GM12878 (cell line): ENCODE measurements around the gene TAB2. TPM values are rescaled to one million over a fixed set of nuclear protein-coding genes. Genes with fewer than 3 reads are reported as not detected.

Source experiments
- ATAC-seq: fragments of 200-7000 bp; cut with Tn5 transposase; 3 replicates; pipeline ENCODE4 v1.9.1; 2020; ENCODE audit warnings: mild to moderate bottlenecking, moderate library complexity
- BruUV-seq: library from RNA; stranded (reverse); fragments of 400-500 nt; replicated peaks from 2 replicates; lab custom pipeline; 2021; lab: Mats Ljungman, UMichigan
- CTCF ChIA-PET: fragments of 300-600 bp; sonication (Branson Sonifier 250); formaldehyde crosslinking; extraction: SDS; loops from one replicate; lab custom pipeline; 2021; ENCODE audit warnings: inconsistent platforms; lab: Yijun Ruan, JAX
- POLR2A ChIA-PET: fragments of 350-600 bp; formaldehyde crosslinking; extraction: SDS; loops from one replicate; lab custom pipeline; 2021; ENCODE audit warnings: inconsistent platforms; lab: Charles Lee
- RAD21 ChIA-PET: fragments of 300-600 bp; sonication (Branson Sonifier 250); formaldehyde crosslinking; loops from one replicate; lab custom pipeline; 2023; ENCODE audit warnings: antibody characterized with exemption; ENCODE audit not compliant: unreplicated experiment; lab: Charles Lee
- SMC1A ChIA-PET: fragments of 300-600 bp; sonication (Branson Sonifier 250); formaldehyde crosslinking; loops from one replicate; lab custom pipeline; 2023; ENCODE audit not compliant: unreplicated experiment, uncharacterized antibody; lab: Charles Lee
- DNase-seq: peaks from one replicate; pipeline ENCODE4 v3.0.0-alpha.2; 2011; ENCODE audit warnings: low read depth, low spot score
- FAIRE-seq: peaks from 3 replicates; lab custom pipeline; 2011; peaks lifted over from hg19 to GRCh38; lab: Jason Lieb, UNC
- H2AFZ ChIP-seq: 2 replicates; pipeline ENCODE4 v1.6.0; 2011; ENCODE audit warnings: low read depth, low read length, control low read depth; ENCODE audit not compliant: control insufficient read depth
- H3K27ac ChIP-seq: 2 replicates; pipeline ENCODE4 v1.5.1; 2011; ENCODE audit warnings: control low read depth; ENCODE audit not compliant: control insufficient read depth, insufficient read depth
- H3K27me3 ChIP-seq, 2 experiments: replicated peaks in 1 of 2; 2 replicates each; pipeline versions ENCODE4 v1.6.0 to v1.6.1; 2011; ENCODE audit warnings: low read length in 1 of 2; ENCODE audit not compliant: control insufficient read depth in 2 of 2, insufficient read depth in 2 of 2
- H3K36me3 ChIP-seq, 2 experiments: 2 replicates each; pipeline ENCODE4 v1.5.1; 2011; ENCODE audit warnings: low read length in 1 of 2; ENCODE audit not compliant: control insufficient read depth in 2 of 2, insufficient read depth in 2 of 2
- H3K4me1 ChIP-seq: 2 replicates; pipeline ENCODE4 v1.6.1; 2011; ENCODE audit warnings: mild to moderate bottlenecking, low read length, moderate library complexity, mixed read lengths; ENCODE audit not compliant: control insufficient read depth, insufficient read depth
- H3K4me2 ChIP-seq: 2 replicates; pipeline ENCODE4 v1.6.0; 2011; ENCODE audit warnings: control low read depth; ENCODE audit not compliant: control insufficient read depth, insufficient read depth
- H3K4me3 ChIP-seq: fragments of 200-600 bp; sonication (generic); 2 replicates; pipeline ENCODE4 v1.5.1; 2016
- H3K79me2 ChIP-seq: 2 replicates; pipeline ENCODE4 v1.6.0; 2011; ENCODE audit warnings: low read length; ENCODE audit not compliant: control insufficient read depth, insufficient read depth
- H3K9ac ChIP-seq: 2 replicates; pipeline ENCODE4 v1.8.0; 2011; ENCODE audit warnings: low read length, control low read depth, mixed read lengths; ENCODE audit not compliant: control insufficient read depth, insufficient read depth
- H3K9me3 ChIP-seq: replicated peaks from 3 replicates; pipeline ENCODE4 v1.5.1; 2011; ENCODE audit warnings: mild to moderate bottlenecking, low read length; ENCODE audit not compliant: control insufficient read depth, insufficient read depth
- H4K20me1 ChIP-seq: 2 replicates; pipeline ENCODE4 v1.6.0; 2011; ENCODE audit not compliant: control insufficient read depth, insufficient read depth
- ATF7 ChIP-seq: fragments of 450-650 bp; IDR thresholded peaks from 2 replicates; pipeline ENCODE4 v1.6.1; 2016; ENCODE audit warnings: low read depth, mild to moderate bottlenecking
- BRCA1 ChIP-seq: IDR thresholded peaks from 2 replicates; pipeline ENCODE4 v1.6.1; 2011; ENCODE audit warnings: low read depth, low read length, improper control_type of control experiment
- CHD1 ChIP-seq: IDR thresholded peaks from 2 replicates; pipeline ENCODE4 v1.6.1; 2012; ENCODE audit warnings: low read depth, low read length, improper control_type of control experiment
- CTCF ChIP-seq, 3 experiments: IDR thresholded peaks in 2 of 3; conservative IDR thresholded peaks in 1 of 3; 2 replicates each; pipeline ENCODE4 v1.5.1; 2011; ENCODE audit warnings: low read depth in 3 of 3, low read length in 3 of 3, mild to moderate bottlenecking in 3 of 3, control low read depth in 2 of 3, moderate library complexity in 2 of 3, inconsistent platforms in 1 of 3, mixed read lengths in 1 of 3; ENCODE audit not compliant: control insufficient read depth in 2 of 3, insufficient read depth in 1 of 3; ENCODE audit errors: extremely low read depth in 1 of 3
- E2F4 ChIP-seq: IDR thresholded peaks from 2 replicates; pipeline ENCODE4 v1.6.1; 2012; ENCODE audit warnings: low read depth, low read length, improper control_type of control experiment
- NFXL1 ChIP-seq: fragments of 450-650 bp; IDR thresholded peaks from 2 replicates; pipeline ENCODE4 v1.6.1; 2017; ENCODE audit warnings: antibody characterized with exemption, mild to moderate bottlenecking, borderline replicate concordance
- SKIL ChIP-seq: fragments of 450-650 bp; IDR thresholded peaks from 2 replicates; pipeline ENCODE4 v1.6.1; 2017; ENCODE audit warnings: mild to moderate bottlenecking, low read depth, inconsistent platforms; ENCODE audit not compliant: poor library complexity, severe bottlenecking
- TAF1 ChIP-seq: IDR thresholded peaks from 2 replicates; pipeline ENCODE4 v1.6.1; 2011; ENCODE audit warnings: mild to moderate bottlenecking, low read depth, low read length, borderline replicate concordance
- USF1 ChIP-seq: IDR thresholded peaks from 2 replicates; pipeline ENCODE4 v1.6.1; 2011; ENCODE audit warnings: borderline replicate concordance, low read depth, mild to moderate bottlenecking, moderate library complexity, mixed read lengths, low read length; ENCODE audit not compliant: insufficient read depth; ENCODE audit errors: extremely low read length
- ZBED1 ChIP-seq: IDR thresholded peaks from 2 replicates; pipeline ENCODE4 v1.6.1; 2016; ENCODE audit warnings: borderline replicate concordance
- ZSCAN29 ChIP-seq: fragments of 450-650 bp; IDR thresholded peaks from 2 replicates; pipeline ENCODE4 v1.6.1; 2017; ENCODE audit warnings: mild to moderate bottlenecking, moderate library complexity
- WGBS: methylation state at CpG from one replicate; pipeline ENCODE4 v1.1.6; 2016; ENCODE audit warnings: low lambda C conversion rate; ENCODE audit not compliant: insufficient replicate concordance, insufficient coverage; ENCODE audit errors: missing lambda C conversion rate; 5-methylcytosine and 5-hydroxymethylcytosine counted together
- in situ Hi-C: fragments of 300-500 bp; cut with MboI; formaldehyde crosslinking; loops from 9 replicates; pipeline ENCODE4 v1.14.3; 2018; ENCODE audit warnings: mixed read lengths
- intact Hi-C: fragments of 100-400 bp; cut with micrococcal nuclease; formaldehyde crosslinking; loops from one replicate; pipeline ENCODE4 v1.14.2; 2022; ENCODE audit not compliant: unreplicated experiment
- polyA plus RNA-seq, 11 experiments: library from polyadenylated mRNA; depleted of rRNA in 4 of 11; unstranded in 6 of 11; stranded (reverse) in 5 of 11; fragments of >200 nt; fragmentation: Nextera tagmentation in 4 of 11; fragmentation: Illumina TruSeq in 1 of 11; extraction: Ambion mirVana in 4 of 11; extraction: Trizol in 1 of 11; gene quantifications; 1 replicate in 1 of 11; 2 replicates in 10 of 11; pipeline versions ENCODE4 v1.2.1 to v1.2.3, GENCODE V29; 2011 to 2016; ENCODE audit warnings: inconsistent platforms in 2 of 11, missing spikeins in 2 of 11, low read depth in 1 of 11
- total RNA-seq, 4 experiments: library from RNA; depleted of rRNA in 3 of 4; stranded (reverse); fragments of >200 nt in 3 of 4; fragmentation: Illumina TruSeq in 1 of 4; extraction: Trizol in 1 of 4; gene quantifications; 2 replicates each; pipeline versions ENCODE4 v1.2.1 to v1.2.3, GENCODE V29; 2013 to 2021

The TAB2 gene
- total and polyA plus RNA-seq, 10 of the 15 experiments (the other 5 are each of a cell fraction or from before 2014, with no cell fraction given): 8.9 to 66.3 (median 23.0) TPM

- TF ChIP-seq ZSCAN29: 0 out of 2 replicates have a peak, but pooled peaks have one; percentile 6
- peak; percentile 67; the same call in 1 of the 2 replicates for TF ChIP-seq TAF1
Observed at GRCh38 chr6:149316740-149317643, 520 bp upstream of the TAB2 start (continued).

- ChIA-PET CTCF (interaction anchor here (1.0 to 1.1 kb wide), 2 partner anchors 237 to 286 kb away, joined by 3 read pairs; no protein-coding TSS in a partner anchor), POLR2A (interaction anchor here (1.0 to 1.8 kb wide), 3 partner anchors 9 to 233 kb away, joined by 3 to 5 read pairs (median 5); no protein-coding TSS in a partner anchor), RAD21 (interaction anchor here (0.7 to 2.9 kb wide), 7 partner anchors 15 to 286 kb away, joined by 3 to 17 read pairs (median 4); no protein-coding TSS in a partner anchor), SMC1A (interaction anchor here (0.7 to 10.6 kb wide), 10 partner anchors 19 to 257 kb away, joined by 3 to 199 read pairs (median 3); no protein-coding TSS in a partner anchor)
- H3K9ac ChIP-seq: peak overlapping the region; percentile 66
- H3K4me2 ChIP-seq: peak overlapping the region; percentile 19
- H3K36me3 ChIP-seq: no peaks in the 10 kb centered on the region
- BruUV-seq: no TSS peak
- H3K9me3 ChIP-seq: no peaks in the 10 kb centered on the region
- H3K27me3 ChIP-seq: no peaks in the 10 kb centered on the region
- no peak overlapping the region for H2AFZ ChIP-seq
- under 1% methylated on average over 14 of the region's 14 CpGs for WGBS
- no peaks in the 10 kb centered on the region for H4K20me1 ChIP-seq
- ATAC-seq (peak; percentile 26), DNase-seq (no peak), FAIRE-seq (peak; percentile 79)
- peak overlapping the region; percentile 77 for H3K4me3 ChIP-seq
- H3K79me2 ChIP-seq: peaks cover 71% of the 10 kb centered on the region
- H3K4me1 ChIP-seq: peaks cover 7% of the 10 kb centered on the region; the same call in 1 of the 2 replicates
- peak overlapping the region; percentile 66 for H3K27ac ChIP-seq
- intact Hi-C loops (loop anchor here (1.0 to 5.0 kb wide), 5 partner anchors 86 to 286 kb away; no protein-coding TSS in a partner anchor), in situ Hi-C loops (no loop called here)
- TF ChIP-seq USF1 (no peak), SKIL (peak; percentile 39), E2F4 (no peak), ATF7 (no peak), CHD1 (0 out of 2 replicates have a peak, but pooled peaks have one; percentile 61), NFXL1 (no peak), ZBED1 (0 out of 2 replicates have a peak, but pooled peaks have one; percentile 36), CTCF (IDR thresholded peaks at IDR 0.05 in 2 of 3, conservative IDR thresholded peaks at IDR 0.05 in 1 of 3; ENCODE audit: control insufficient read depth in 2 of 3, extremely low read depth in 1 of 3, insufficient read depth in 1 of 3, low read depth in 3 of 3, low read length in 3 of 3) (no peak), BRCA1 (no peak)
Observed at GRCh38 chr6:149318581-149319286, 1.2 kb downstream of the TAB2 start.
